ENCODE results near the gene OGFR.

The OGFR gene

DNA sequence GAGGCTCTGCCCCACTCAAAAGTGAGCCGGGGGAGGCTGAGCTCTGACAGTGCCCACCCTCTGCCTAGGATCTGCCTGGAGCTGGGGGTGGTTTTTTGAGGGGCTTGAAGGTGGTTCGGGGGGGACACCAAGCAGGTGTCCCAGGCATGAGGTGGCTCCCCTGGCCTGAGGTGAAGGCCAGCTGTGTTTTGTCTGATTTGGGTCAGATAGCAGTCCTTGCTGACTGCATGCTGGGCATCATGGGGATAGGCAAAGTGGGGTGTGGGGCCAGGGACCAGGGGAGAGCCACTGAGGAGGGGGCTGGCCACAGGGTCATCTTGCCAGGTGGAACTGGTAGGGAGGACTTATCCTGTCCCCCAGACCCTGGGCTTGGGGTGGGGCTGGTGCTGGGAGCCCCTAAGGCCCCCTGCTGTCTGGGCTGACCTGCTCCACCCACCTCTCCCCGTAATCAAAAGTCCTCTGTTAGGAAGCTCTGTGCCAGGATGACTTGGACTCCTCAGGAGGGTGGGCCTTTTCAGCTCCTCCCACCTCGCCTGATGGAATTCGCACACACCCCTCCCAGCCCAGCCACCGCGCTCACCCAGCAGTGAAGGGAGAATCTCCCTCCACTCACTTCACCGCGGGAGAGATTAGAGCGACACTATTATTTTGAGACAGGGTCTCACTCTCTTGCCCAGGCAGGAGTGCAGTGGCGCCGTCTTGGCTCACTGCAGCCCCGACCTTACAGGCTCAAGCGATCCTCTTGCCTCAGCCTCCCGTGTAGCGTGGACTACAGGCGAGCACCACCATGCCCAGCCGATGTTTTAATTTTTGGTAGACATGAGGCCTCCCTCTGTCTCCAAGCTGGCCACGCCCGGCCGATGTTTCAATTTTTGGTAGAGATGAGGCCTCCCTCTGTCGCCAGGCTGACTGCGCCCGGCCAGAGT, 10.7 kb downstream of the OGFR start:
- peak; percentile 77 for DNase-seq (ENCODE audit: low spot score)

DNA sequence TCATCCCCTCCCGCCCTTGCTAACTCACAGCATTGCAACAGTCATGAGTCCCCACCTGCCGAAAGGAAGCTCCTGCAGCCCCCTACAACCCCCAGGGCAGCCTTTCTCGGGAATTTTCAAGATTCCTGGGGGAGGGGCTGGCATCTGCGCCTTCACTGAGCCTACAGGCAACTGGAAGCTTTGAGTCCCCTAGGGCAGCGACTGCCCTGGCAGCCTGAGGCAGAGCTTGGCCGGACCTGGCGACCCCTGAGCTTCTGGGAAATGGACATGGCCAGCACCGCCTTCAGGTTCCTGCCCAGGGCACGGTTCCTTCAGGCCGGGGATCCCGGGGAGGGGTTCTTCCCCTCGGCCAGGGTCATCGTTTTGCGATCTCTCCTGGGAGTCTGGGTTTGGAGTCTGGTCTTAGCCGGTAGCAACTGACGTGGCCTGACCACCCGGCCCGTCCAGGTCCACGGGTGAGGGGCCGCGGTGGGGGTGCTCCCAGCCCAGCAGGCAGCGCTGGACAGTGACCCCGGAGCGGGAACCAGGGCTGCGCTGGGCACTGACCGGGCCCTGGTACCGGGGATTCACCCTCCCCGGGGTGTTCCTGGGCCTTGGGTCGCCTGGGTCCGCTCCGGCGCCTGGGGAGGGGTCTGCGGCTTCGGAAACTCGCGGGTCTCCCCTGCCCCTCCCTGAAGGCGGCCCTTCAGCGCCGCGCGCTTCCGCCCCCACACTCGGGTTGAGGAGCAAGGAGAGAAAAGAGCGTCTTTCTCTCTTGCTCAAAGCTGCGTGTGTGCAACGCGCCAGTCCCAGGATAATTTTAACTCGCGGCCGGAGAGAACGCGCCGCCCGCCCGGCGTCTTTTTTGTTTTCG, 11.6 kb downstream of the OGFR start:
- peak; percentile 71 for DNase-seq (ENCODE audit: low spot score)

DNA sequence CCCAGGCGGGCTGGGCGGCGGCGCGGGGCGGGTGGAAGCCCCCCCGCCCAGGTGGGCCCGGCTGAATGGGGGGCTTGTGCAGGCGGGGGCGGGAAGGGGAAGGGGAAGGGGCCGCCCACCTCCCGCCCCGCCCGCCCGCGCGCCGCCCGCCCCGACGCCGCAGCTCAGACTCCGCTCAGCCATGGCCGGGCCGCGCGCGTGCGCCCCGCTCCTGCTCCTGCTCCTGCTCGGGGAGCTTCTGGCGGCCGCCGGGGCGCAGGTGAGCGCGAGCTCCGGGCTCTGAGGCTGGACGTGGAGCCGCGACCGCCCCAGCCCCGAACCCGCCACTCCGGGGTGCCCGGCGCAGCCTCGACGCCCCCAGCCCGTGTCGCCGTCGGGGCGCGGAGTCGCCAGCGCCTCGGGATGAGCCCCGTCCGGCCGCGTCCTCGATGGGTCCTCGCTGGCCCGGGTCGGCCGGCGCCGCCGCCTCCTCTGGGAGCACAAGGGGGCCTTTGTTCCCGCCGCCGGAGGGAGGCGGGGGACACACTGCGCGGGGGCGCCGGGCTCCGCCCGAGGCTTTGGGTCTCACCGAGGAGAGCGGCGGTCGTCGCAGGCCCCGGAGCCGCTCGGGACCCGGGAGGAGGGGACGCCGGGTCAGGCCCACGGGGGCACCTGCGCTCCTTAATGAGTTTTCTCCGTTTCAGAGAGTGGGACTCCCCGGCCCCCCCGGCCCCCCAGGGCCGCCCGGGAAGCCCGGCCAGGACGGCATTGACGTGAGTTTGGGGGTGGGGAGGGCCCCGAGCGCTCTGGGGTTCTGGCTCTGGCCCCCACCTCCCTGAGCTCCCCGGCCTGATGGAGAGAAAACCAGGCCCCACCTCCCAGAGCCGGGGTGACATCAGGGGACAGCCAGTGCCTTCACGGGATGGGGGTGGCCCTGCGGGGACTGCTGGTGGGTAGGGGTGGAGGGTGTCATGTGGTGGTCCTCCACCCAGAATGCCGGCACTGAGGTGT, 12.5 kb downstream of the OGFR start, which contains the start of gene COL9A3:
COL9A3 (plus strand) TSS at position 167 of the 990 bp plus-strand sequence; CDS start at position 182, 15 bp downstream.
- DNase-seq (ENCODE audit: low spot score), result no peak

DNA sequence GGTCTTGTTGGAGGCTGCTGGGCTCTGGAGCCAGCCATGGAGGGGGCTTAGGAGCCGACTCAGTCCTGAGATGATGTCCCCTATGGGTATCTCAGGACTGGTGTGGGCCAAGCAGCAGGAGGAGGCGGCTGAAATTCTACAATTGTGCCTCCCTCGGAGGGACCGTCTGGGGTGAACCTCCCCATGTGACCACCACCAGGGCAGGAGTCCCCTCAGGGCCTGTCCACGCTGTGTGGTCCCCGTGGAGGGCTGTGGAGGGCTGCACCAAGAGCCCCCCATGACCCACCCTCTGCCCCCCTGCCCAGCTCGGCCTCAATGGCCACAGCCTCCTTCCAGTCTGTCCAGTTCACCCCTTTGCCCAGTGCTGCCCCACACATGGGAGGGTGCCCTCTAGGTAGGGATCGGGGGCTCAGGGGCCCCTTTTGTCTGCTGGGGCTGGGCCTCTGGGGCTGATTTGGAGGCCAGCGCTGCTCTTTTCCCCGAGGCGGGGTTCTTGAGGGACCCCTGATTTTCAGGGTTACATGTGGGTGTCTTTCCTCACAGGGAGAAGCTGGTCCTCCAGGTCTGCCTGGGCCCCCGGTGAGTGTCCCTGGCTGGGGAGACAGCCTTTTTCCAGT, 13.4 kb downstream of the OGFR start:
- no peak for DNase-seq (ENCODE audit: low spot score)

DNA sequence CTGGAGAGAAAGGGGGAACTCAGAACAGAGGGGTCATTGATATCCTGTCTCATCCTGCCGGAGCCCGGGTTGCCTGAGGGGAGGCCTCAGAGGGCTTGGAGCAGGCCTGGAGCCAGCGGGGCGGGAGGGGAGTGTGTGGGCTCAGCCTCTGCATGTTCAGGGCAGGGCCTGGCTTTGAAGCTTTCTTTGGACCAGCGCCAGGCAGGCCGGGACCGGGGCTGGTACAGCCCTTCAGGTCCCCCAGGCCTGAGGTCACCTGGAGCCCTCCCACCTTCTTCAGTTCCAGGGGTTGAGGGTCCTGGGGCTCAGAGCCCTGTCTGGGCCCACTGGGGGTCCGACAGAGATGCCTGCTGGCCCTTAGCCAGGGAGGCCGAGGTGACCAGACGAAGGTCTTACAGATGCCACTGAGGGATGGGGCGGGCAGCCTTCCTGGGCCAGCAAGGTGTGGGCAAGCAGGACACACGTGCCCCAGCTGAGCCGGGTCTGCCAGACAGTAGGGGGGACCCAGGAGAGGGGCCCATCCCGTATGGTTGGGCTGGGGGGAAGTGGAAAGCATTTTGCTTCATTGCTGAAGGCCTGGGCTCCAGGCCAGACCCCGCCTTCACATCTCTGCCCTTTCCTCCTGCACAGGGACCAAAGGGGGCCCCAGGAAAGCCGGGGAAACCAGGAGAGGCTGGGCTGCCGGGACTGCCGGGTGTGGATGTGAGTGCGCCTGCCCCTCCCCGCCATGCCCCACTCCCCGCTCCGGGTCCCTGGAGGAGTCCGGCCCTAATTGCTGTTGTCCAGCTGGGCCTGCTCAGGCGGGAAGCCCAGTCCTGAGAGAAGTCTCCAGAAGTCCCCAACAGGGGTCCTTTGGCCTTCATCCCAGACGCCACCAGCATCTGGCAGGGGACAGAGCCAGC, 14.2 kb downstream of the OGFR start:
- peak; percentile 62 for DNase-seq (ENCODE audit: low spot score)

DNA sequence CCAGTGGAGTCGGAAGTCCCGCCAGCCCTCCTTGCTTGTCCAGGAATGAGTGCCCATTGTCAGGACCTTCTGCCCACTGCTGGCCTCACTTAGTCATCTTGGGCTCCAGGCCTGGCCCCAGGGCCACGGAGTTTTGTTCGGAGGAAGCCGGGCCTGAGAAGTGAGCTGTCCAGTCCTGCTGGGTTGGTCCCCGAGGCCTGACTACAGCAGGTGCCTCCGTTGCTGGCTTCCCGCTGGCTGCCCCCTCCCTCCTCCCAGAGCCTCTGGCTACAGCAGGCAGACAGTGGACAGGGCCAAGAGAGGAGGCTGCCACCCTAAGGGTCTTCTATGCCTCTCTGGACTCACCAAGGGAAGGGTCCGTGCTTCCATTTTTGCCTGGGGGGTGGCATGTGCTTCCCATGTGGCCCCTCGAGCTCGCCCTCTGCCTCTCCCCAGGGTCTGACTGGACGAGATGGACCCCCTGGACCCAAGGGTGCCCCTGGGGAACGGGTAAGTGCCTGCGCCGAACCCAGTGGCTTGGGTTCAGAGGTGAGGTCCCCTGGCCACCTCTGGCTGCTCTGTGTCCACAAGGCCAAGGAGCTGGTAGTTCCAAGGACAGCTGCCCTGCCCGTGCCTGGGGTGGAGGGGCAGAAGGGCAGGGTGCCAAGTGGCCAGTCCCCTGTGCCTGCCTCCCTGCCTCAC, 15.0 kb downstream of the OGFR start:
- peak; percentile 67 for DNase-seq (ENCODE audit: low spot score)

DNA sequence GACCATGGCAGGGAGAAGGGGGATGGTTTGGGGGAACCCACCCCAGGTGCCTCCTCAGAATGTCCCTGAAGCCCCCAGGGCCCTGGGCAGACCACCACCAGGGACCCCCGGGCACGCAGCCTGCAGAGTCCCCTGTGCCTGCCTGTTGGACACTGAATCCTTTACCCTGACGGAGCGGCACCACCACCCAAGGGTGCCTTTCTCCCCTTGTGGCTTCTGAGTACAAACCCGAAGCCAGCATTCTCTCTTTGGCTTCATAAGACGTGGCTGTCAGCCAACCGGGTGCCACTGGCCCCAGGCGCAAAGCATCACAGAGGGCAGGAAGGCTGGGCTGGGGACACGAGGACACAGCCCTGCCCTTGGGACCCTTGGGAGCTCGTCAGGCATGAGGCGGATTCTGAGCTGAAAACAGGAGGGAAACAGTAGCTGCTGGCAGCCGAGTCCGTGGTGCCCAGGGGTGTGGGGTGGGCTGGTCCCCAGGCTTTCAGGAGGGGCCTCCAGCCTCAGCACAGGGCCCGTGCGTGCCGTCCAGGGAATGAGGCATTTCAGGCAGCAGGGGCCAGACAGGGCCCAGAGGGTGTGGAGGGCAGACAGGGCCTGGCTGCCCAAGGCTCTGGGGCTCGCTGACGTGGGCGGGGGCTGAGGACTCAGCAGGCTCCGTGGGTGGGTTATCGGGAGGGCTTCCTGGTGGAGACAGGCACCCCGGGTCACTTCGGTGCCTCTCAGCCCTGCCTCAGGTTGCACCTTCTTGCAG, 15.8 kb downstream of the OGFR start:
- DNase-seq (ENCODE audit: low spot score), result no peak

DNA sequence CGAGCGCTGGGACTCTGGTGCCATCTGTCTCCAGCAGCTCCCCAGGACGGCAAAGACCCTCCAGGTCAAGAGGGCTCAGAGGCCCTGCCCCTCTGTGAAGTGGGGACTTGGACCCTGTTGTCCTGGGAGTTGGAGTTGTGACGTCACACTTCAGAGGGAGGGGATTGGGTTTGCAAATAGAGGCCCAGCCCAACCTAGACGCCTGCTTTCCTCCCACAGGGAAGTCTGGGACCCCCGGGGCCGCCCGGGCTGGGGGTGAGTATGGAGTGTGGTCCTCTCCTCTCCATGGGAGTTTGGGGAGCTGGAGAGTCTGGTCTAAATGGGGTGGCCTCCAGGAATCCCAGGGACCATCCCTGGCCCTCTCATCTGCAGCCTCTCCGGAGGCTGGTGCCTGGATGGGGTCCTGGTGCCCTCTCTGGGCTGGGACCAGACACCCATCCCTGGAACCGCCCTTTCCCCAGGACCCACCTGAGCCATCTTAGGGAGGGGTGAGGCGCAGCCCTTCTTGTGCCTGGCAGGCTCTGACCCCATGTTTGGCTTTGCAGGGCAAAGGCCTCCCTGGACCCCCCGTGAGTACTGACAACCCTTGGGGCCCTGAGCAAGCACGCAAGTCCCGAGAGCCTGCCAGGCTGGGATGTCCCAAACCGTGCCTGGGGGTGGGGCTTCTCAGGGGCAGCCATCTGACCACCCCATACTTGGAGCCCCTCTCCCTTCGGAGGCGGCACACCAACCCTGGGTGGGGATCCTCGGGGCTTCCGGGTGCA, 16.5 kb downstream of the OGFR start:
- no peak for DNase-seq (ENCODE audit: low spot score)

DNA sequence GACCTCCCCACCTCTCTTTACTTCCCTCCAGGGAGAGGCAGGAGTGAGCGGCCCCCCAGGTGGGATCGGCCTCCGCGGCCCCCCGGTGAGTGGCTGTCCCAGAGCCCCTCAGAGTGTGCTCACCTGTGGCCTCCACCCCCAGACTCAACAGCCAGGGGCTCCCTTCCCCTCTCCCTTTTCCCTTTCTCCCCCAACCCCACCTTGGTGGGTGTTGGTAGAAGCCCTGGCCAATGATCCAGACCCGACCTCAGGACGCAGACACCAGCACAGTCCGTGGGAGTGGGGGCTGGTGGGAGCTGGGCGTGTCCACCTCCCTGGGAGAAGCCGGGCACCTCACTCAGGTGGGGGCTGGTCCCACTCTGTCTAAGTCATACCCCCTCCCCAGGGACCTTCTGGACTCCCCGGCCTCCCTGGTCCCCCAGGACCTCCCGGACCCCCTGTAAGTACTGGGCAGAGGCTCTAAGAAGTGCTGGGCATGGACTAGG, 17.1 kb downstream of the OGFR start:
- no peak for DNase-seq (ENCODE audit: low spot score)

DNA sequence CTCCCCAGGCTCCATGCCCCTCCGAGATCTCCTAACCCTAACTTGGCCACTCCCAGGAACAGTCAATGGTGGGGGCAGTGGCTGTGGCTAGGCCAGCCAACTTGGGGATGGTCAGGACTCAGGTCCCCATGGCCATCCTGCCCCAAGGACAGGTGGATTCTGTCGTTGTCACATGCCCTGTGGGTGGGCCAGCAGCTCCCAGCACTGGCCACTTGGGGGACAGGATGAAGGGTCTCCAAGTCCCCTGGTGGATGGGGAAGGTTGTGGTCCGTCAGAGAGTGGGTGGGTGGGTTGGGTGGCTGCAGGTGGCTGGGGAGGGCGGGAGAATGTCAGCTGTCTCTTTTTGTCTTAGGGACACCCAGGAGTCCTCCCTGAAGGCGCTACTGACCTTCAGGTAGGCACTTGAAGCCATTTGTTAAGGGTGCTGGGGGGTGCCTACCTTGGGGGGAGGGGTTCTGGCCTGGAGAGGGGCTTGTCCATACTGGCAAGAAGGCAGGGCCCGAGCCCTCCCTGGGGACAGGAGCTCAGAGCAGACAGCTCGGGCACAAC, 17.7 kb downstream of the OGFR start:
- DNase-seq (ENCODE audit: low spot score), result no peak

DNA sequence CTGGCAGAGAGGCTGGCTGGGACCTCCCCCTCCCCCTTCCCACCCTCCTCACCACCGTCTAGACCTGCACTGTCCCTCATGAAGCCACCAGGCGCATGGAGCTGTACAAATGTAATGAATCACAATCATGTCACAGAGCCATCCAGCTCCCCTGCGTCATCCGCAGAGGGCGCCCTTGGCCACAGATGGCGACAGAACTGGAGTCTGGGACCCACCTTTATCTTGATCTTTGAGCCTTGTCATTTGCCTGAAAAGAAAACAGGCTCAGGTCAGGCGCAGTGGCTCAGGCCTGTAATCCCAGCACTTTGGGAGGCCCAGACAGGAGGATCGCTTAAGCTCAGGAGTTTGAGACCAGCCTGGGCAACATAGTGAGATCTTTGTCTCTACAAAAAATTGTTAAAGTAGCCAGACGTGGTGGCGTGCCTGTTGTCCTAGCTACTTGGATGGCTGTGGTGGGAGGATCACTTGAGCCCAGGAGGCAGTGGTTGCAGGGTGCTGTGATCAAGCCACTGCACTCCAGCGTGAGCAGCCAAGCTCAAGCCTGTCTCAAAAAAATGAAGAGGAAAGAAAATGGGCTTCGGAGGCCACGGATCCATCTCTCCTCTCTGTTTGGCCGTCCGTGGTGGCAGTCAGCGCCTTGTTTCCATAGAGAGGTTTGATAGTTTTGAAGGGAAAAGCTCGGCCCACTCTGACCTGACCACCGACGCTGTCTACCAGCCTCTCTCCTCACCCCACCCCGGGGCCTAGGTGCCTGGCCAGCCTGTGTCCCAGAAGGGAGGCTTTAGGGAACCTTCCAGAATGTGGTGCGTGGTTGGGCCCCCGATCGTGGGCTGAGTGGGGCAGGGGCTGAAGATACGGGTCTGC, 18.4 kb downstream of the OGFR start:
- no peak for DNase-seq (ENCODE audit: low spot score)

DNA sequence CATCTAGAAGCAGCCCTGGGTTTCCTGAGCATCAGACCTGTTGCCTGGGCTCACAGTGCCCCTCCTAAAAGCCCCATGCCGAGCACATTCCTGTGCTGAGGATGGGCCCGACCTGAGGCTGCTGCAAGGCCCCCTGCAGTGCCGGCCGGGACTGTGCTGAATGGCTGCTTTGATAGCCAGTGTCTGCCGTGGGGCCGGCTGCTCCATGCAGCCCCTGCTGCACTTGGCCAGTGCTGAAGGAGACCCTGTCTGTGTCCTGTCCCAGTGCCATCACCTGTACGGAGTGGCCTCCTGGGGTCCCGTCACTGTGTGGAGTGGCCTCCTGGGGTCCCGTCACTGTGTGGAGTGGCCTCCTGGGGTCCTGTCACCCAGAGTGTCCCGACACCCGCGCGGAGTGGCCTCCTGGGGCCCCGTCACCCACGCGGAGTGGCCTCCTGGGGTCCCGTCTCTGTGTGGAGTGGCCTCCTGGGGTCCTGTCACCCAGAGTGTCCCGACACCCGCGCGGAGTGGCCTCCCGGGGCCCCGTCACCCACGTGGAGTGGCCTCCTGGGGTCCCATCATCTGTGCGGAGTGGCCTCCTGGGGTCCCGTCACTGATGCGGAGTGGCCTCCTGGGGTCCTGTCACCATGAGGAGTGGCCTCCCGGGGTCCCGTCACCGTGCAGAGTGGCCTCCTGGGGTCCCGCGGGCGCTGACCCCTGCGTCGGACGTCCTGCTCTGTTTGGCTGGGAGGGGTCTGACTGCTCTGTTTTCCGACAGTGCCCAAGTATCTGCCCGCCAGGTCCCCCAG, 19.2 kb downstream of the OGFR start:
- no peak for DNase-seq (ENCODE audit: low spot score)

DNA sequence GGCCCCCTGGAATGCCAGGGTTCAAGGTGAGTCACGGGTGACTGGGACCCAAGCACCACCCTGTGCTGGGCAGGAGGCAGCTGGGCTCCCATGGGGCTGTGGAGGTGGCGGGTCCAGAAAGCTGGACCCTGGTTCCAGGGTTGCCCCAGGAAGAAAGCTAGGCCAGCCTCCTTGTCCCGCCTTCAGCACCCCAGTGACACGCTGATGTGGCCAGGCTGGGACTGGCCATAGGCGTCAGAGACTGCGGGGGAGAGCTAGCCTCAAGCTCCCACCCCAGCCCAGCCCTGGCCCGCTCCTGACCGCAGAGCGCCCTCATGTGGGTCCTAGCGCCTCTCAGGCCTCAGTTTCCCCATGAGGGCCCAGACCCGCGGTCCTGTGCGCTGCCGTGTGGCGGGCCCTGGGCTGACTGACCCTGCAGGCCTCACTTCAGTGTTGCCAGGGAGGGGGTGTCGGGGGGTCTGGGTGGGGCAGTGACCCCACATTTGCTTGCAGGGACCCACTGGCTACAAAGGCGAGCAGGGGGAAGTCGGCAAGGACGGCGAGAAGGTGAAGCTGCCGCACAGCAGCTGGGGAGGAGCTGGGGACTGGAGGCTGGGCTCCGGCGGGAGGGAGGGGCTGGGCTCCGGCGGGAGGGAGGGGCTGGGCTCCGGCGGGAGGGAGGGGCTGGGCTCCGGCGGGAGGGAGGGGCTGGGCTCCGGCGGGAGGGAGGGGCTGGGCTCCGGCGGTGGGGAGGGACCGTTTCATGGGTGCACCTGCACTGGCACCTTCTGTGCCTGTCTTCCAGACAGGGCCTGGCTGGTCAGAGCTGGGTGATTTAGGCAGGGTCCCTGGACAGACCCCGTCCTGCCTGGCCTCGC, 20.1 kb downstream of the OGFR start:
- DNase-seq (ENCODE audit: low spot score), result peak; percentile 73

DNA sequence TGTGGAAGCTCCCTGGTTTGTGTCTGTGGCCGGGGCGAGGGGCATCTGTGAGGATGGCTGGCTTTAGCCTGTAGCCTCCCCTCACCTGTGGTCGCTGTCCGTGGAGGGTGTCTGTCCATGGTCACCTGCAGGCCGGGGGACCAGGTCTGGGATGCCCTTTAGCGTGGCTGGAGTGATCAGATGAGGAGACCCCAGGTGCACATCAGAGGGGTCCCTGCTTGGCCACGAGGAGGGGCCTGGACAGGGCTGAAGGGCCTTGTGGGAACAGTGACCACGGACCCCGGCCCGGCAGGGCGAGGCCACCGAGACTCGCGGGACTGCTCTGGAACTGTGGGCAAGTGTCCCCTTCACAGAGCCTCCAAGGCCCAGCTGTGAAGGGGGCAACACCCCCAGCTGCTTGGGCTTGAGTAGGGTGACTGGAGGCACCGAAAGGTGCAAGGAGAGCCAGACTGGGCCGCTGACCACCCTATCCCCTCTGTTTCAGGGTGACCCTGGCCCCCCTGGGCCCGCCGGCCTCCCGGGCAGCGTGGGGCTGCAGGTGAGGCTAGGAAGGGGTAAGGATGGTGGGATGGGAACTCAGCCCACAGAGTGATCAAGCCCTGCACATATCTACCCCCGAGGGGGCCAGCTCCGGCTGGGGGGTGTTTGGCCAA, 20.8 kb downstream of the OGFR start:
- DNase-seq (ENCODE audit: low spot score), result no peak
